Subcutaneous abdominal adipose tissue (tissue), 5 donors: ENCODE results near the gene KLF2.

Experiments used
- H3K27ac ChIP-seq: one replicate; pipeline ENCODE4 v1.7.0; 2013; ENCODE audit warnings: low read depth, mild to moderate bottlenecking, inconsistent platforms, low read length, moderate library complexity
- H3K27me3 ChIP-seq, 5 donors: one replicate each; pipeline ENCODE4 v1.7.0; 2013; ENCODE audit warnings: low read length in 5 of 5, inconsistent platforms in 1 of 5; ENCODE audit not compliant: control insufficient read depth in 5 of 5, insufficient read depth in 4 of 5
- H3K36me3 ChIP-seq, 5 donors: one replicate each; pipeline ENCODE4 v1.7.0; 2013; ENCODE audit warnings: low read length in 5 of 5; ENCODE audit not compliant: control insufficient read depth in 5 of 5, insufficient read depth in 5 of 5
- H3K4me1 ChIP-seq, 5 donors: one replicate each; pipeline ENCODE4 v1.7.0; 2013; ENCODE audit warnings: low read length in 5 of 5, mild to moderate bottlenecking in 3 of 5, moderate library complexity in 1 of 5; ENCODE audit not compliant: control insufficient read depth in 5 of 5, insufficient read depth in 5 of 5
- H3K4me3 ChIP-seq, 5 donors: one replicate each; pipeline ENCODE4 v1.7.0; 2013; ENCODE audit warnings: low read length in 5 of 5, low read depth in 1 of 5
- H3K9ac ChIP-seq, 5 donors: one replicate each; pipeline ENCODE4 v1.7.0; 2013; ENCODE audit warnings: low read length in 5 of 5, mild to moderate bottlenecking in 4 of 5, moderate library complexity in 3 of 5
- H3K9me3 ChIP-seq, 5 donors: one replicate each; pipeline ENCODE4 v1.7.0; 2013; ENCODE audit warnings: low read length in 5 of 5; ENCODE audit not compliant: control insufficient read depth in 5 of 5
- donor health status: healthy.
- donor health status: healthy.
- donor health status: healthy.
- donor health status: healthy.
- donor health status: healthy.

KLF2 gene

DNA sequence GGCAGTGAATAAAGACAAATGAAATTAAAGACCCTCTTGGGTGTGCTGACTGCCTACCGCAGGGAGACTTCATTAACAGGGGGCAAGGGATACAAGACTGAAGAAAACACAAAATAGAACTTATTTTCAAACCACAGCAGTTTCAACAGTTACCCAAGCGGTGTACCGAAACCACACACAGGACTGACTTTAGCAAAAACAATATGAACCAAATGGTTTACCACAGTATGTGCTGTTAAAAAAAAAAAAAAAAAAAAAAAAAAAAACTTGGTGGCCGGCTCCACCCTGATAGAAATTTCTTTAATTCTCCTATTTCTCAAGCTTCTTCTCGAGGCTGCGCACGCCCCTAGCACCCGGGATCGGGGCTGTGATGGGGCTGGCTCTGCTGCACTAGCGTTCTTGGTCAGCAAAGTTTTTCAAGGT, 42.6 kb downstream of the KLF2 start:
- no peaks in the 10 kb centered on the region for H3K27me3 ChIP-seq
- peaks cover 7 to 33% (median 26%) of the 10 kb centered on the region in 5 donors for H3K4me1 ChIP-seq
- H3K9ac ChIP-seq: no peak overlapping the region
- peaks cover 0 to 10% (median 5%) of the 10 kb centered on the region in 5 donors for H3K36me3 ChIP-seq
- no peak overlapping the region for H3K27ac ChIP-seq
- H3K4me3 ChIP-seq: no peak overlapping the region
- H3K9me3 ChIP-seq: no peaks in the 10 kb centered on the region

DNA sequence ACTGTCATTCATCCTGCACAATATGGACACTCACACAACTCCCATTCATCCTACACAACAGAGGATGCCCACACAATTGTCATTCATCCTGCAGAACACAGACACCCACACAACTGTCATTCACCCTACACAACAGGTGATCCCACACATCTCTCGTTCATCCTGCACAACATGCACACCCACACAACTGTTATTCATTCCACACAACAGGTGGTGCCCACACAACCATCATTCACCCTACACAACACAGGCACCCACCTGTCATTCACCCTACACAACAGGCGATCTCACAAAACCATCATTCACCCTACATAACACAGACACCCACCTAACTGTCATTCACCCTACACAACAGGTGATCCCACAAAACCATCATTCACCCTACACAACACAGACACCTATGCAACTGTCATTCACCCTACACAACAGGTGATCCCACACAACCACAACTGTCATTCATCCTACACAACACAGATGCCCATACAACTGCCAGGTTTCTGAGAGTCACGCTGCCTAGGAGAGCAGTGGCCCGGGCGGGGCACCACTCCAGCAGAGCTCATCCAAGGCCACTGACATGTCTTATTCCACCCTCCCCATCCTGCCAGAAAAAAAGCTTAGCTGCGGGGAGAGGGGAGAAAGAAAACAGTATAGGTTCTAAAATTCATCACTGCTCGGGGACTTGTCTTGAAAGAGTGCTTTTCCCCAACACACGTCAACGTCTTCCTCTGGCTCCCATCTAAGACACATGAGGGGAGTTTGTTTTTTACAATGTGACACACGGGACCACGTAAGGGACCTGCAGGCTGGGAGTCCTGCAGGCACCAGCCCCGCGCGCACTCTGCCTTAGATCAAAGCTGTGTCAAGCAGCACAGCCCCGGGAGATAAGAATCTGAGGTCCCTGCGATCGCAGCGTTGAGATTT, 44.0 kb downstream of the KLF2 start:
- H3K27me3 ChIP-seq: no peaks in the 10 kb centered on the region
- no peak overlapping the region for H3K4me3 ChIP-seq
- peaks cover 0 to 7% (median 5%) of the 10 kb centered on the region in 5 donors for H3K36me3 ChIP-seq
- peaks cover 16 to 46% (median 39%) of the 10 kb centered on the region in 5 donors for H3K4me1 ChIP-seq
- no peak overlapping the region for H3K27ac ChIP-seq
- no peak overlapping the region for H3K9ac ChIP-seq
- no peaks in the 10 kb centered on the region for H3K9me3 ChIP-seq

DNA sequence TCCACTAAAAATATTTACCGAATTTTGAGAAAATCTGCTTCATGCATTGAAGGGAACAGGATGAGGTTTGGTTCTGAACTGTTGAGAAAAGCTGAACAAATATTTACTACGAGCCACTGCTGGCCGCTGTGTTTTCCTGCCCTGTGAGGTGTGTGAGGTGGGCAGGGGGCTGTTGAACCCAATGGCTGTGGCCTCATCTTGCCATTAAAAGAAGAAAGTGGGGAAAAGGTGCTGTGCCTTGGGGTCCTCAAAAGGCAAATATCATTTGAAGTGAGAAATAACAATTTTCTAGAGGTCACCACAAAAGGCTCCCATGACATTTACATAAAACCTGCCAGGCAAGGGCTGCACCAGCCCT, 44.7 kb downstream of the KLF2 start:
- Histone ChIP-seq H3K36me3 (peaks cover 0 to 10% (median 5%) of the 10 kb centered on the region in 5 donors), H3K4me3 (no peak overlapping the region), H3K27me3 (no peaks in the 10 kb centered on the region), H3K4me1 (peaks cover 16 to 52% (median 46%) of the 10 kb centered on the region in 5 donors), H3K9me3 (no peaks in the 10 kb centered on the region), H3K9ac (no peak overlapping the region), H3K27ac (no peak overlapping the region)

DNA sequence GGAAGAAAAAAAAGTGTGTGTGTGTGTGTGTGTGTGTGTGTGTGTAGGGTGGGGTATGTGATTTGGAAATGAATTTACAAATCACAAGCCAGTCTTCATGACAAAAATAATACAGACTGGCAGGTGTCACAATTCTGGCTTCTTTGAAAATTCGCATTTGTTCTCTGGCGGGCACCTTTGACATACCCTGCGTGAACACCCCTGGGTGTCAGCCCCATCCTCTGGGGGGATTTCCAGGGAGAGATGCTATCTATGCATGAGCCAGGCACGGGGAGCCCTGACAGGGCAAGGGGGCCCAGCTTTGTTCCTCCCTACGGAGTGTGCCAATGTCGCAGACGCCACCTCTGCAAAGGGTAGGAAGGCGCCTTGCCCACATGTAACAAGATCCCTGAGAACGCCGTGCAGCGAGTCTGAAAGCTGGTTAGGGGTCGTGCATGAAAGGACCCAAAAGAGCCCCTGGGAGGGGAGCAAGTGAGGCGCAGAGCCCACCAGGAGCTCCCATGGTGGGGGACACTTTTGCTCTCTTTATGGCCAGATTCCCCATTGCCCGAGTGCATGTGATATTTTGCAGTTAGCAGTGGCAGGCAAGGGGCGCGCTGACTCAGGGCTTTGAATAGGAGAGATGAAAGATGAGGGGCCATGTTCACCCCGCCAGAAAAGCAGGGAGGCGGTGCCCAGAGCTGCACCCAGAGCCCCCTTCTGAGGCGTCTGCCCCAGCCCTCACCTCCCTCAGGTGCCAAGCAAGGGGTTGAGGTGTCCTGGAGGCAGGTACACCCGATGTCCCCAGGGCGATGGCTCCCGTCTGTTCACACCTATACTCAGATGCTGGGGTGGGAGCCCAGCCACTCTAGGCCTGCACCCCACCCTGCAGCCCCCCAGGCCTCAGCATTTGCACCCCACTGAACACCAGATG, 45.3 kb downstream of the KLF2 start:
- peaks cover 16 to 54% (median 48%) of the 10 kb centered on the region in 5 donors for H3K4me1 ChIP-seq

DNA sequence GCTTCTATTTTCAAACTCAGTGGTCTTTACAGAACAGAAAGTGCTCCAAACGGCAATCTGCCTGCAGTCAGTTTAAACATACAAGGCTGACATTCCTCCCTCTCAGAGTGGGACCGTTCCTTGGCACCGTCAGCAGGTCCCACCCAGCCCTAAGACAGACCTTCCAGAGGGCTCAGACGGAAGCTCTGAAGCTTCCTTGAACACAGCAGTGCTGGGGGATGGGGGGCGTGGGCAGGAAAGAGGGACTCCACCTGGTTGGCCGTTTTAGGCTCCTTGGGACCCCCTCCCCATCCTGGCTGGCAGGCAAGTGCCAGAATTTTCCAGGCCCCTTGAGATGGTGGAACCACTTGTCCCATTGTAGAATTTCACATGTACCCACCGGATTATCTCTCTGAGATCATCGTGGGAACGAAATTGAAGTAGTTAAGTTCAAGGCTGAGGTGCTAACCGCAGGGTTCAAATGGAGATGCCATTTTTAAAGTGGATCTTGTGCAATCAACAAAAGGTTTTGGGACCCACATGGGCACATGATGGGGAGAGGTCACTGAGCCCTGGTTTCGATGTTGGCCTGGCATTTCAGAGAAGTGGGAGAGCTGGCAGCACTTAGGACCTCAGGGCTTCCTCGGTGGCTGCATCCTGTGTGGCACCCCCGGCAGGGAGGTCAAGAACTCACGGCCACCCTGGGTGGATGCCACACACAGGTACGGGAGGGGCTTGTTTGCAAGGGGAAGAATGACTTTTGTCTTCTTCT, 46.2 kb downstream of the KLF2 start:
- no peaks in the 10 kb centered on the region for H3K9me3 ChIP-seq
- no peak overlapping the region for H3K27ac ChIP-seq
- peaks cover 0 to 24% (median 18%) of the 10 kb centered on the region in 5 donors for H3K36me3 ChIP-seq
- no peaks in the 10 kb centered on the region for H3K27me3 ChIP-seq
- peak overlapping the region in 1 of 5 donors; percentile 5 for H3K4me3 ChIP-seq
- peaks cover 20 to 49% (median 44%) of the 10 kb centered on the region in 5 donors for H3K4me1 ChIP-seq
- no peak overlapping the region for H3K9ac ChIP-seq

More for the DNA sequence above, 45.3 kb downstream of the KLF2 start:
- peaks cover 0 to 15% (median 11%) of the 10 kb centered on the region in 5 donors for H3K36me3 ChIP-seq
- no peak overlapping the region for H3K9ac ChIP-seq
- H3K9me3 ChIP-seq: no peaks in the 10 kb centered on the region
- H3K4me3 ChIP-seq: no peak overlapping the region
- no peaks in the 10 kb centered on the region for H3K27me3 ChIP-seq
- H3K27ac ChIP-seq: no peak overlapping the region

DNA sequence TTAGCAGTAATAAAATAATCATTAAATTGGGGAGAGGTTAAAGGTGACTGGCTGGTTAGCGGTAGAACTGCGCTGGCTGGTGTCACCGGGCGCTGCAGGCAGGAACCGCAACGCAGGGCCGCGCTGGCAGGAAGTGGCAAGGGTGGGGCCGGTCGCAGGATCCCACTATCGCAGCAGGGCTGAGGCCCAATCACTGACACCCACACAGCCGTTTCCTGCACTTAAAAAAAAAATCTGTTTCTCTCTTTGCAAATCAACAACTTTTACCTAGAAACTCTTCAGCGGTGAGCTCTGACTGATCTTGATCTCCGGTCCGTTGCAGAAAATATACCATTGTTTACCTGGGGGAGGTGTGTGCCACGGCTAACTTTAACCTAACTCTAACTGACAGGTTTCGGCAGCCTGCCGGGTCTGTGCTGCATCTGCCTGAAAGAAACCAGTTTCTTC, 46.9 kb downstream of the KLF2 start:
- peaks cover 20 to 50% (median 43%) of the 10 kb centered on the region in 5 donors for H3K4me1 ChIP-seq
- no peak overlapping the region for H3K27ac ChIP-seq
- no peak overlapping the region for H3K9ac ChIP-seq
- H3K27me3 ChIP-seq: no peaks in the 10 kb centered on the region
- H3K9me3 ChIP-seq: no peaks in the 10 kb centered on the region
- peak overlapping the region in 2 of 5 donors; percentile 5 to 17 for H3K4me3 ChIP-seq
- H3K36me3 ChIP-seq: peaks cover 0 to 27% (median 19%) of the 10 kb centered on the region in 5 donors

DNA sequence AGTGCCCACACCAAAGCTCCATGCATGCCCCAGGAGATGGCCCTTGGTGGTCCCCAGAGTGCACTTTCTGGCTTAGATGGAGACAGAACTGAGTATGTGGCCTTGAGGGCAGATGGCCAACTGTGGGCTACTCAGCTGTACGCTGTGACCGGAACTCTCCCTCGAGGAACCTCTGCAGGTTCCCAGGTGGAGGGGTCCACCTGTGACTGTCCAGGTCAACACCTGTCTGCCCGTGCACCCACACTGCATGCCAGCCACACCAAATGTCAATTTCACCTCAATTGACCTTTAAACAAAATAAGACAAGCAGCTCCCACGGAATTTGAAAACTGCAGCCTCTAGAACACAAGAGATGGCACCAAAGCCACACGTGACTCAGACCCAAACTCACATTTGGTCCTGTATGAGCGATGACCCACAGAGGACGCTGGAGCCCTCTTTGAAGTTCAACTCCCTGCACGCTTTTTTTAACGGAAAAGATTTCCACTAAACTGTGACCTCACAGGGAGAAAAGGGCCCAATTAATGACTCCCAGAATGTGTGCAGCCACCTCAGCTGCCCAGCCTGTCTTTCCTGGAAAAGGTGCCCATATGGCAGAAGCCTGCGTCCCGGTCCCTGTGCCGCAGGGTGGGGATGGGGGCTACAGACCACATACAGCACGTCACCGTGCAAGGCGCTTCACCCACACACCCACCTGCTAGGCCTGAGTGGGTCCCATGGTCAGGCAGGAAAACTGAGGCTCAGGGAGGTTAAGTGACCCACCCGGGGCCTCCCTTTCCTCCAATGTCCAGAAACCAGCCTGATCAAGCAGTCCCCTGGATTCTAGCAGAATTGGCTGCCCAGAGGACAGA, 47.7 kb downstream of the KLF2 start:
- no peaks in the 10 kb centered on the region for H3K9me3 ChIP-seq
- peak overlapping the region in 2 of 5 donors; percentile 5 to 17 for H3K4me3 ChIP-seq
- no peak overlapping the region for H3K27ac ChIP-seq
- H3K9ac ChIP-seq: peak overlapping the region in 1 of 5 donors; percentile 9
- H3K27me3 ChIP-seq: no peaks in the 10 kb centered on the region
- H3K36me3 ChIP-seq: peaks cover 0 to 35% (median 27%) of the 10 kb centered on the region in 5 donors
- peaks cover 20 to 50% (median 43%) of the 10 kb centered on the region in 5 donors for H3K4me1 ChIP-seq

DNA sequence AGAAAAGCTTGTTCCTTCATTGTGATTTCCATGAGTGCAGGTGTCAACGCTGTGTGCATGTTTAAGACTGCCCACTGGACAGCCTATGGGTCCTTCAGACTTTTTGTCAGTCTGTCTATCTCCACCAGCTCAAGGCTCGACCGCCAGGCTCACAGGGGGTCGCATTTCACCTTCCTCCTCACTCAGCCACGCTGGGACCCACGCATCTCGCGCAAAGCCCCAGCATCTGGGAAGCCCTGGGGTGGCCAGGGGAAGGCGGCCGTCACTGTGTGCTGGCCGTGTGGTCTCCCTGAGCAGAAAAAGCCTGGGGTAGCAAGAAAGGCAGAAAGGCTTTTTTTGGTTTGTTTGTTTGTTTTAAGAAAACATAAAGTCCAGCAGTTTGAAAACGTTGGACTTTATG, 48.5 kb downstream of the KLF2 start:
- Histone ChIP-seq H3K4me1 (peaks cover 20 to 50% (median 43%) of the 10 kb centered on the region in 5 donors), H3K27ac (peak overlapping the region; percentile 37), H3K9ac (no peak overlapping the region), H3K27me3 (no peaks in the 10 kb centered on the region), H3K36me3 (peaks cover 0 to 41% (median 35%) of the 10 kb centered on the region in 5 donors), H3K4me3 (no peak overlapping the region), H3K9me3 (no peaks in the 10 kb centered on the region)
